GM23248 (cell line): ENCODE data around the gene KCNN4. TPM values are rescaled to one million over a fixed set of nuclear protein-coding genes. Genes with fewer than 3 reads are reported as not detected.

Source experiments
- DNase-seq: peaks from one replicate; pipeline ENCODE4 v3.0.0-alpha.2; 2015
- H2AFZ ChIP-seq: fragments of 200-600 bp; sonication (generic); 2 replicates; pipeline ENCODE4 v1.6.1; 2016; ENCODE audit warnings: antibody characterized with exemption
- H3F3A ChIP-seq: fragments of 200-600 bp; sonication (generic); 2 replicates; pipeline ENCODE4 v1.6.1; 2016; ENCODE audit warnings: mild to moderate bottlenecking, antibody characterized with exemption, mixed run types; ENCODE audit not compliant: insufficient read depth
- H3K27ac ChIP-seq: fragments of 200-600 bp; sonication (generic); 2 replicates; pipeline ENCODE4 v1.5.1; 2016; ENCODE audit warnings: mild to moderate bottlenecking
- H3K27me3 ChIP-seq: fragments of 200-600 bp; sonication (generic); replicated peaks from 2 replicates; pipeline ENCODE4 v1.6.1; 2016; ENCODE audit warnings: mild to moderate bottlenecking; ENCODE audit not compliant: insufficient read depth
- H3K36me3 ChIP-seq: fragments of 200-600 bp; sonication (generic); 2 replicates; pipeline ENCODE4 v1.6.1; 2016; ENCODE audit warnings: low read depth, mild to moderate bottlenecking
- H3K4me1 ChIP-seq: fragments of 200-600 bp; sonication (generic); 2 replicates; pipeline ENCODE4 v1.6.1; 2016; ENCODE audit warnings: mild to moderate bottlenecking; ENCODE audit not compliant: insufficient read depth
- H3K4me2 ChIP-seq: fragments of 200-600 bp; sonication (generic); one replicate; pipeline ENCODE4 v1.6.1; 2016; ENCODE audit warnings: mild to moderate bottlenecking; ENCODE audit not compliant: unreplicated experiment
- H3K4me3 ChIP-seq: fragments of 200-600 bp; sonication (generic); 2 replicates; pipeline ENCODE4 v1.5.1; 2016; ENCODE audit warnings: mild to moderate bottlenecking
- H3K79me2 ChIP-seq: fragments of 200-600 bp; sonication (generic); 2 replicates; pipeline ENCODE4 v1.6.1; 2016; ENCODE audit warnings: mild to moderate bottlenecking; ENCODE audit not compliant: insufficient read depth
- H3K9ac ChIP-seq: fragments of 200-600 bp; sonication (generic); 2 replicates; pipeline ENCODE4 v1.6.1; 2016; ENCODE audit warnings: mild to moderate bottlenecking
- H3K9me2 ChIP-seq: fragments of 200-600 bp; sonication (generic); 2 replicates; pipeline ENCODE4 v1.6.1; 2016; ENCODE audit warnings: mixed run types, mild to moderate bottlenecking, moderate library complexity; ENCODE audit not compliant: insufficient read depth
- H3K9me3 ChIP-seq: fragments of 200-600 bp; sonication (generic); one replicate; pipeline ENCODE4 v1.6.1; 2017; ENCODE audit warnings: low read depth
- H4K20me1 ChIP-seq: fragments of 200-600 bp; sonication (generic); 2 replicates; pipeline ENCODE4 v1.6.0; 2016; ENCODE audit not compliant: insufficient read depth
- EZH2 ChIP-seq: fragments of 200-600 bp; sonication (generic); IDR thresholded peaks from 2 replicates; pipeline ENCODE4 v1.6.1; 2018; ENCODE audit warnings: antibody characterized with exemption, mild to moderate bottlenecking; ENCODE audit not compliant: insufficient read depth, poor library complexity, severe bottlenecking
- EZH2phosphoT487 ChIP-seq: fragments of 200-600 bp; sonication (generic); IDR thresholded peaks from 2 replicates; pipeline ENCODE4 v1.6.1; 2018; ENCODE audit warnings: antibody characterized with exemption, moderate library complexity, mild to moderate bottlenecking, low read depth; ENCODE audit not compliant: insufficient read depth
- WGBS, 2 experiments: methylation state at CpG; one replicate each; pipeline ENCODE4 v1.1.6; 2015 to 2017; ENCODE audit warnings: low lambda C conversion rate in 2 of 2, low coverage in 1 of 2; ENCODE audit errors: missing lambda C conversion rate in 2 of 2; 5-methylcytosine and 5-hydroxymethylcytosine counted together
- in situ Hi-C: fragments of 300-500 bp; cut with MboI; formaldehyde crosslinking; loops from 2 replicates; pipeline ENCODE4 v1.15.0; 2020
- polyA plus RNA-seq: library from polyadenylated mRNA; unstranded; fragments of >200 nt; fragmentation: Nextera tagmentation; extraction: Ambion mirVana; gene quantifications from 2 replicates; pipeline ENCODE4 v1.2.1, GENCODE V29; 2016
- total RNA-seq: library from RNA; depleted of rRNA; stranded (reverse); fragments of >200 nt; shearing (Covaris generic); gene quantifications from 2 replicates; pipeline ENCODE4 v1.2.3, GENCODE V29; 2014; rRNA removed

KCNN4 gene
- total and polyA plus RNA-seq, 2 experiments from 2014 or later: 9.4 to 13.7 TPM

DNA sequence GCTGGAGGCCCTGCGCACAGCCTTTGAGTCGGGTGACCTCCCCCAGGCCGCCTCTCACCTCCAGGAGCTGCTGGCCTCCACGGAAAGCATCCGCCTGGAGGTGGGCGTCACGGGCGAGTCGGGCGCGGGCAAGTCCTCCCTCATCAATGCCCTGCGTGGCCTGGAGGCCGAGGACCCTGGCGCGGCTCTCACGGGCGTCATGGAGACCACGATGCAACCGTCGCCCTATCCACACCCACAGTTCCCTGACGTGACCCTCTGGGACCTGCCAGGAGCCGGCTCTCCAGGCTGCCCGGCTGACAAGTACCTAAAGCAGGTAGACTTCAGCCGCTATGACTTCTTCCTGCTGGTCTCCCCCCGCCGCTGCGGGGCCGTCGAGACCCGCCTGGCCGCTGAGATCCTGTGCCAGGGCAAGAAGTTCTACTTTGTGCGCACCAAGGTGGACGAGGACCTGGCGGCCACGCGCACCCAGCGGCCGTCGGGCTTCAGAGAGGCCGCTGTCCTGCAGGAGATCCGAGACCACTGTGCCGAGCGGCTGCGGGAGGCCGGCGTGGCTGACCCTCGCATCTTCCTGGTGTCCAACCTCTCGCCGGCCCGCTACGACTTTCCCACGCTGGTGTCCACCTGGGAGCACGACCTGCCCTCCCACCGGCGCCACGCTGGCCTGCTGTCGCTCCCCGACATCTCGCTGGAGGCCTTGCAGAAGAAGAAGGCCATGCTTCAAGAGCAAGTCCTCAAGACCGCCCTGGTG lies 62.0 kb downstream of the KCNN4 start:
- Histone ChIP-seq H3K4me1 (no peaks in the 10 kb centered on the region), H3K27me3 (no peaks in the 10 kb centered on the region), H3K79me2 (no peaks in the 10 kb centered on the region), H3F3A (no peaks in the 10 kb centered on the region), H3K9me3 (no peaks in the 10 kb centered on the region), H3K9me2 (no peaks in the 10 kb centered on the region), H3K9ac (no peak overlapping the region), H3K27ac (no peak overlapping the region), H2AFZ (no peak overlapping the region), H3K4me3 (no peak overlapping the region), H3K4me2 (no peak overlapping the region), H3K36me3 (no peaks in the 10 kb centered on the region), H4K20me1 (no peaks in the 10 kb centered on the region)
- no peak for TF ChIP-seq EZH2phosphoT487
- no peak for TF ChIP-seq EZH2
- no peak for DNase-seq
- in situ Hi-C loops: no loop called here
- 88 to 93% methylated on average over 51 to 59 of the region's 60 CpGs for WGBS, 2 experiments

Other genes with a start within 250 kb of the KCNN4 start
- gene ZNF575, start 247.8 kb downstream of the KCNN4 start, total RNA-seq: 0.22 TPM in 1 of 2 replicates, not detected in the other
- gene ZNF575, start 247.8 kb downstream of the KCNN4 start, polyA plus RNA-seq: 3.1 and 3.9 TPM in 2 replicates
- 26.7 and 28.0 TPM in 2 replicates for gene XRCC1, start 205.4 kb downstream of the KCNN4 start, total RNA-seq
- gene XRCC1, start 205.4 kb downstream of the KCNN4 start, polyA plus RNA-seq: 26.7 and 32.4 TPM in 2 replicates
- gene PINLYP, start 205.2 kb downstream of the KCNN4 start, total RNA-seq: 1.8 TPM in 1 of 2 replicates, not detected in the other
- 1.3 and 2.5 TPM in 2 replicates for gene PINLYP, start 205.2 kb downstream of the KCNN4 start, polyA plus RNA-seq
- gene IRGQ, start 184.8 kb downstream of the KCNN4 start, total RNA-seq: 19.9 and 25.5 TPM in 2 replicates
- gene IRGQ, start 184.8 kb downstream of the KCNN4 start, polyA plus RNA-seq: 5.7 and 6.0 TPM in 2 replicates
- 11.7 and 14.4 TPM in 2 replicates for gene ZNF576, start 184.4 kb downstream of the KCNN4 start, total RNA-seq
- 19.3 and 22.2 TPM in 2 replicates for gene ZNF576, start 184.4 kb downstream of the KCNN4 start, polyA plus RNA-seq
- gene SRRM5, start 168.9 kb downstream of the KCNN4 start, total RNA-seq: not detected in 2 replicates
- gene SRRM5, start 168.9 kb downstream of the KCNN4 start, polyA plus RNA-seq: not detected in 2 replicates
- 24.0 and 36.0 TPM in 2 replicates for gene ZNF428, start 161.3 kb downstream of the KCNN4 start, total RNA-seq
- gene ZNF428, start 161.3 kb downstream of the KCNN4 start, polyA plus RNA-seq: 25.6 and 29.7 TPM in 2 replicates
- gene CADM4, start 141.1 kb downstream of the KCNN4 start, total RNA-seq: 1.0 and 1.7 TPM in 2 replicates
- gene CADM4, start 141.1 kb downstream of the KCNN4 start, polyA plus RNA-seq: 0.14 and 0.27 TPM in 2 replicates
- gene PLAUR, start 110.8 kb downstream of the KCNN4 start, total RNA-seq: 100 and 118 TPM in 2 replicates
- gene PLAUR, start 110.8 kb downstream of the KCNN4 start, polyA plus RNA-seq: 125 and 139 TPM in 2 replicates
- not detected in 2 replicates for gene IRGC, start 64.9 kb downstream of the KCNN4 start, total RNA-seq
- not detected in 2 replicates for gene IRGC, start 64.9 kb downstream of the KCNN4 start, polyA plus RNA-seq
- gene SMG9, start 26.0 kb downstream of the KCNN4 start, total RNA-seq: 11.5 and 13.0 TPM in 2 replicates
- gene SMG9, start 26.0 kb downstream of the KCNN4 start, polyA plus RNA-seq: 23.2 and 25.7 TPM in 2 replicates
- 0.32 and 0.76 TPM in 2 replicates for gene LYPD5, start 21.5 kb upstream of the KCNN4 start, total RNA-seq
- gene LYPD5, start 21.5 kb upstream of the KCNN4 start, polyA plus RNA-seq: 1.1 and 1.4 TPM in 2 replicates
- 12.1 and 14.2 TPM in 2 replicates for gene ZNF283, start 46.3 kb upstream of the KCNN4 start, total RNA-seq
- gene ZNF283, start 46.3 kb upstream of the KCNN4 start, polyA plus RNA-seq: 4.6 and 5.4 TPM in 2 replicates
- gene ZNF404, start 103.0 kb upstream of the KCNN4 start, total RNA-seq: 4.2 and 4.5 TPM in 2 replicates
- 4.2 and 6.0 TPM in 2 replicates for gene ZNF404, start 103.0 kb upstream of the KCNN4 start, polyA plus RNA-seq
- 8.9 and 13.0 TPM in 2 replicates for gene ZNF45, start 154.3 kb upstream of the KCNN4 start, total RNA-seq
- gene ZNF45, start 154.3 kb upstream of the KCNN4 start, polyA plus RNA-seq: 7.7 and 8.5 TPM in 2 replicates
- 3.8 and 7.8 TPM in 2 replicates for gene ZNF221, start 170.3 kb upstream of the KCNN4 start, total RNA-seq
- gene ZNF221, start 170.3 kb upstream of the KCNN4 start, polyA plus RNA-seq: 1.6 and 1.9 TPM in 2 replicates
- 6.8 and 13.7 TPM in 2 replicates for gene ZNF155, start 203.2 kb upstream of the KCNN4 start, total RNA-seq
- 4.0 and 5.2 TPM in 2 replicates for gene ZNF155, start 203.2 kb upstream of the KCNN4 start, polyA plus RNA-seq
- 1.9 and 3.9 TPM in 2 replicates for gene ZNF230, start 222.0 kb upstream of the KCNN4 start, total RNA-seq
- gene ZNF230, start 222.0 kb upstream of the KCNN4 start, polyA plus RNA-seq: 2.2 and 2.7 TPM in 2 replicates
- 2.5 and 6.6 TPM in 2 replicates for gene ZNF222, start 244.4 kb upstream of the KCNN4 start, total RNA-seq
- gene ZNF222, start 244.4 kb upstream of the KCNN4 start, polyA plus RNA-seq: 3.1 and 3.2 TPM in 2 replicates